Astrocyte (in vitro differentiated cells and primary cell): ENCODE results near the gene CTSD.

ENCODE experiments used
- CTCF ChIP-seq: IDR thresholded peaks from 2 replicates; pipeline ENCODE4 v1.5.1; 2011; ENCODE audit warnings: low read depth, mild to moderate bottlenecking, inconsistent platforms, low read length, moderate library complexity; ENCODE audit not compliant: insufficient read depth
- EZH2 ChIP-seq: IDR thresholded peaks from 2 replicates; pipeline ENCODE4 v1.6.1; 2012; ENCODE audit warnings: mild to moderate bottlenecking, low read length, inconsistent platforms; ENCODE audit not compliant: insufficient read depth

GRCh38 chr11:1761857-1762536 is 1.7 kb downstream of the CTSD start:
- TF ChIP-seq CTCF (no peak), EZH2 (no peak)
